NOMO-1 treated with dmso at 0.1 percent for 144 hours (cell line): Measurements from ENCODE around the gene MAPK12.

Experiments used
- DNase-seq: peaks from one replicate; lab custom pipeline; 2025; ENCODE audit not compliant: unreplicated experiment; lab: John Stamatoyannopoulos, UW

The MAPK12 gene

DNA sequence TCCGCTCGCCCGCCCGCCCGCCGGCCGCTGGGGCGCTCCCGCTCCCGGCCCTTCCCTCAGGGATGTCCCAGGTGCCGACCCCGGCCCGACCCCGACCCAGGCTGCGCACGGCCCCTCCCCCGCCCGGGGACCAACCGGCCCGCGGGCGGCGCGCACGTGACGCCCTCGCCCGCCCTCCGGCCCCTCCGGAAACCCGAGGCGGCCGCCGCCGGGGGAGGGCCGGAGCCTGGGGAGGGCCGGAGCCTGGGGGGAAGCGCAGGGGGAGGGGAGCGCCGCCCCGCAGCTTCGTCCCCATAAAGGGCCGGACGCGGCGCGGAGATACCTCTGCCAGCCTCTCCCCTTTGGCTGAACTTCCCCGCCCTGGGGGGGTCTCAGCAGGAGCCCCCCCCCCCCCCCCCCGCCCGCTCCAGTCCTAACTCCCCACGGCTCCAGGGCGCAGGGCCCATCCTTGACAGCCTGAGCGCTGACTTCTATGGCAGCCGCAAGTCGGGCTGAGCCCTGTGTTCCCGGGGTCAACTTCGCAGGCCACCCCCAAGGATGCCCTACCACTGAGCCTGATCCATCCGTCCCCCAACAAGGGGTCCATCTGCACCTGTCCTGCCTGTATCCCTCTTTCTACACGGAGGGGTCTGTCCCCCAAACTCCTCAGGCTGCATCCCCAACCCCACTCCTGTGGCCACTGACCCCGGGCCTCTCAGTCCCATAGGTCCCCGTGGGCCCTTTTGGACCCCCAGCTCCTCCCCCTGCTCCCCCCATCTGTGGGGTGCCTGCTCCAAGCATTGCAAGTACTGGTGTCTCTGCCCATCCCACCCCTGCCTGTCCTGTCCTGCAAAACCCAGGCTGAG, at the start of gene MAPK12:
Gene MAPK12 (minus strand): TSS at position 69 of the 845 bp plus-strand sequence. CDS start 174 bp downstream, outside the sequence.
- DNase-seq: no peak

DNA sequence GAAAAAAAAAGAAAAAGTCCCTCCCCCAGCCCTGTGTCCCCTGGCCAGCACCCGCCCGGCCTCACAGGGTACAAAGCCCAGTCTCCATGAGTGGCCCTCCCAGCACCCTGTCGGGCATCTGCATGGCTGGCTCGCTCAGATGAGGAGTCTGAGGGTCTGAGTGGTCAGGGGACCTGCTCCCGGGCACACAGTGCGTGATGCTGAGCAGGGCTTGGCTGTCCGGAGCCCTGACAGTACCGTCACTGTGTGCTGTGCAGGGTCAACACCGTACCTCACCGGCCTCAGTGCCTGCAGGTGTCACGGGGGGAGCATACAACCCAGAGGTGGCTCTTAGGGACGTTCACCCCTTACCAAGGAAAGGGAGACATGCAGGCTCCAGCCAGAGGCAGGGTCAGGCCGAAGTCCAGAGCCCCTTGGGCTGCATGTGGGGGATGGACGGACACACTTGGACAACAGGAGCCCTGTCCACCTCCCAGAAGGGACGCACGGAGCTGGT, 49.5 kb upstream of the MAPK12 start:
- no peak for DNase-seq

DNA sequence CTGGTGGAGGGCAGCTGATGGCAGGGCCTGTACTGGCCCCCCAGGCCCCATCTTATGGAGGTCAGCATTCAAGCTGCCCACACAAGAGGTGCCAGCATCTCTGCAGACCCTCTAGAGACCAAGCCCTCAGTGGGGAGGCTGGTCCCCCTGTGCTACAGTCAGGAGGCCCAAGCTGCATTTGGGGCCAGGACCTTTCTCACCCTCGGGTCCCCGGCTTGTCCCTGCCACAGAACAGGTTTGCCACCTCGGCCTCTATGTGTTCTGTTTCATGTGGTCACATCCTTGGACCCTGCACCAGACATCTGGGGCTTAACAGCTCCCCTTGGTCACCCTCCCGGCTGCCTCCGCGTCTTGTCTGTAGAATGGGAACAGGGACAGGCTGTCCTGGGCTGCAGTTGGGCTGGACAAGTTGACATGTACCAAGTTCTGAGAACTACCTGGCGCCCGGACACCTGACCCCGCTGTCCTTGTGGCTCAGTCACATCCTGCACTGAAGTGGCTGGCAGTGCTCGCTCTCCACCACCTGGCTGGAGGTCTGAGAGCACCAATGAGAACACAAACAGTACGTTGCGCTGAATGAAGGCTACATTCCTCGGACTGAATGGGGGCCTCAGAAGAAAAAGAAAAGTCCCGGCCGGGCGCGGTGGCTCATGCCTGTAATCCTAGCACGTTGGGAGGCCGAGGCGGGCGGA, 48.7 kb upstream of the MAPK12 start:
- no peak for DNase-seq

DNA sequence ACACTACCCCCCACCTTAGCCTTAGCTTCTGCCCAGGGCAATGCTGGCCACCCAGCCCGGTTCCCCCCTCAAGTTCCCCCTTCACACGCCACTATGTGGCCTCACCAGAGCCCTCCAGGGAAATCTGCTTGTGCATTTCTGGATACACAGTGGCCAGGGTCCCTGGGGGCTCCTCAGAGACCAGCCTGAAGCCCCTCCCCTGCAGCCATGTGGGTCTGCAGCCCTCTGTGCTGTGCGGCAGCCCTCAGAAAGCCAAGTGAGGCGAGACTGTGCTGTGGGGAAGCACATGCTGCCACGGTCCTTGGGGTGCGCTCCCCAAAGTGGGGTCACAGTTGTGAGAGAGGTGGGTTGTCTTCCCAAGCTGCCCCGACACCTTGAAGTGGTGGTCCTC, 48.1 kb upstream of the MAPK12 start:
- no peak for DNase-seq

DNA sequence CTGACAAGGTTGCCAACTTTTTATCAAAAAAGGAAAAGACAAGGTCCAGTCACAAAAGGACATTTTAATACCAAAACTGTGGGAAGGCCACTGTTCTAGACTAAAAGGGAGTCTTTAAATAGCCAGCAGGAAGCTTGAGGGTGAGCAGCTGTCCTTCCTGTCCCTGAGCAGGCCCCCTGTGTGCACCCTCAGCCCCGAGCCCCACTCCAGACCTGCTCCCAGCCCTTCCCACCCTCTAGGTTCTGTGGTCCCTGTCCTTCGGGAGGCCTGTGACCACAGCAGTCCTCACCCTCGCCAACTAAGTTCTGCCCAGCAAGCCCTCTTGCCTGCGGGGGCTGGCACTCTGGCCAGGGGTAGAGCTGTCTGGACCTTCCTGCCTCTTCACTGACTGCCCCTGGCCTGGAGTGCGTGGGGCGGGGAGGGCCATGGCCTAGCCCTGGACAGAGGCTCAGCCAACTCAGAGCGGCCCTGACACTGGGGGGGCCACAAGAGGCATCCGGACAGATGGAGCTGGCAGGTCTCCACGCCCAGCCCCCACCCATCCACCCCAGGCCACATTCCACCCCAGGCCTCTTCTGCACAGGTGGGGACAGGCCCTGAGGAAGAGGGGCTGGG, 47.6 kb upstream of the MAPK12 start:
- no peak for DNase-seq

DNA sequence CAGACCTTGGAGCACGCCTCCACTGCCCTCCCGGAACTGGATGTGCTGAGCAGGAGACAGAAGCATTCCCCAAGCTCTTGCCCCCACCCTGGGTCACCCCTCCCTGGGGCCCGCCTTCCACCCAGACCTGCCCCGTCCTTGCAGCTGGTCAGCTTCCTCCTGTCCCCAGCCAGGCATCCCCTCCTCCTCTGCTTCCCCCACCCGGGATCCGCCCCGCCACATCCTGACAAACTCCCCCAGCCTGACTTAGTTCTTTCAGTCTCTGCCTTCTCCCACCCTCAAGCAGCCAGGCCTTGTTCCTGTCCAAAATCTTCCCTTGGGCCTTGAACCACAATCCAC, 47.1 kb upstream of the MAPK12 start:
- DNase-seq: peak; percentile 59

DNA sequence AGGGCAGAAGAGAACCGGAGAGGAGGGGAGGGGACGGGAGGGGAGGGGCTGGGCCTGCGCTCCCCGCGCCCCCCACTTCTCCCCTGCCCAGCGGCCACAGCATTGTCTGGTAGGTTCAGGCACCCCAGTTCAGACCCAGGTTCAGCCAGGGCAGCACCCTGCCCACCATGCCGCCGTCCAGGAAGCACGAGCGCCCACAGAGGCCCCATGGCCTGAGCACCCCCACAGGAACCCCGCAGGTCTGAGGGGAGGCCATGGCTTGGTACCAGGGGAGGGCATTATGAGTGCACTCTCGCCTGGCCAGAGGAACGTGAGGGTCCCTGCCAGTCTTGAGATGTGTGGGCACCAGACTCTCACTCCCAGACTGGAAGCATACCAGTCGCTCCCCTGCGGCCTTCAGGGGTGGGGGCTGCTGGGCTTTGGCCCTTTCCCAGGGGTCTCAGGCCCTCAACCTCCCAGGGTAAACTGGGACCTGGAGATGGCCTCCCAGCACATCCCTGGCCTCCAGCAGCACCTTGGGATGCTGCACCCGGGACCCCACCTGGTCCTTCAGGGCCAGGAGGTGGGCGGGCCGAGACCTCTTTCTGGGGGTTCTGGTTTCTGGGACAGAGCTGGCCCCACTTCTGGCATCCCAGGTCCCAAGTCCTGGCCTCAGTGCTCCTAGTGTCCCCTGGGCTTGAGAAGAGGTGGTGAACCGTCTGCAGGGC, 46.6 kb upstream of the MAPK12 start:
- DNase-seq: no peak

DNA sequence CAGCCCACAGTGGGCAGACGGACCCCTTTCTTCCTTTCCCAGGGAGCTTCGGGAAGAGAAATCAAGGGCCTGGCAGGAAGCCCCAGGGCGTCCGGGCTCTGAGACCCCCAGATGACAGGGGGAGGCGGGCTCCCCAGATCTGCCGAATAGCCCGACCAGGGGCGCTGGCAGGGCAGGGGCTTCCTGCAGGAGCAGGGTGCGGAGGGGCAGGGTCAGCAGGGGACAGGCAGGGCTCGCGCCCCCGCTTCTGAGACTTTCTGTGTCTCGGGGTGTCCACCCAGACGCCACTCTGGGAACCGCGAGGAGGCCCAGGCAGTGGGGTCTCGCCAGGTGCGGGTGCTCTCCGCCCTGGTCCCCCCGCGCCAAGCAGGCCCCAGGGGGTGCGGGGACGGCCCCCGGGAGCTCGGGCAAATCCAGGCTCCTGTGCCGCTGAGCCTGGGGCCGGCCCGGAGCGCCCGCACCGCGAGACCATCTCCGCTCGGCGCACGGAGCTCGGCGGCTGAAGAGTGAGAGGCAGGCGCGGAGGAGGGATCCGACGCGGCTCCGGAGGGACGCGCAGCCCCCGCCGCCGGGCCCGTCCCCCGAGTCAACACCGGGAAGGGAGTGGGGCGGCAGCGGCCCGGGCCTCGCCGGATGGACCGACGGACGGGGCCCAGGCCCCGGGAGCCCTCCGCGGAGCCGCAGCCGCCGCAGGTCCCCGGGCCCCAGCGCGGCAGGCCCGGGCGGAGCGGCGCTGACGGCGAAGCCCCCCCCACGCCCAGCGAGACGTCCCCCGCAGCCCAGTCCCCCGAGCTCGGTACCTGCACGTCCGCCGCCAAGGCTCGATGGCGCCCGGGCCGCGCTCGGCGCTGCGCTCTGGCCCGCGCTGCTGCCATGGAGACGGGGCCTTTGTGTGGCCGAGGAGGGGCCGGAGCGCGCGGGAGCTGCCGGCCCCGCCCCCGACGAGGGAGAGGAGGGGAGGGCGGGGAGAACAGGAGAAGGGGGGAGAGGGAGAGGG, 45.6 kb upstream of the MAPK12 start, which contains the start of gene PLXNB2:
Gene PLXNB2 (minus strand): TSS at position 894 of the 997 bp plus-strand sequence. CDS start 17,062 bp downstream, outside the sequence.
- peak; percentile 76 for DNase-seq

DNA sequence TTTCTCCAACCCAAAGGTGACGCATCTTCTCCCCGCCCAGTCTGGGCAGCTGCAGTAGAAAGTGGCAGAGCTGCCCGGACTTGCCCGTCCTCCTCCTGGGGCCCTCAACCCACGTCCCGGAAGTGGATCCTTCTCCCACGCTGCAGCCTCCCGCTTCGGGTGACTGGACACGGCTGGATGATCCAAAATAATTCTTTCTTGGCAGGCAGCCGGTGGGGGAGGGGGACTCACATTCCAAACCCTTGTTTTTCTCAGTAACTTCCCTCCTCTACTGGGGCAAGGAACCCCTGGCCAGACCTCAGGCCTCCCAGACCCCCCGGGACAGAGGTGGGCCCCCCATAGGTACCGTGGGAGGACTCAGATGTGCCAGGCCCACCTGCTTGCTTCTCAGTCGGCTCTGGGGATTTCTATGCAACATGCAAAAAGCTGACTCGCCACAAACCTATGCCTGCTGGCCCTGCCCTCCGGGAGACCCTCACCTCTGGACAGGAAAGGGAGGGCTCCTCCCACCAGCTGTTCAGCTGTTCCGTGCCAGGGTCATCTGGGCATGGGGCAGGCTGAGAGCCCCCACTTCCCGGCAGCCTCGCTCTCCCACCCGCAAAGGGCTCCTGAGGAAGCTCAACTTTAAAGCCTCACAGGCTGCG, 44.6 kb upstream of the MAPK12 start:
- DNase-seq: peak; percentile 83

DNA sequence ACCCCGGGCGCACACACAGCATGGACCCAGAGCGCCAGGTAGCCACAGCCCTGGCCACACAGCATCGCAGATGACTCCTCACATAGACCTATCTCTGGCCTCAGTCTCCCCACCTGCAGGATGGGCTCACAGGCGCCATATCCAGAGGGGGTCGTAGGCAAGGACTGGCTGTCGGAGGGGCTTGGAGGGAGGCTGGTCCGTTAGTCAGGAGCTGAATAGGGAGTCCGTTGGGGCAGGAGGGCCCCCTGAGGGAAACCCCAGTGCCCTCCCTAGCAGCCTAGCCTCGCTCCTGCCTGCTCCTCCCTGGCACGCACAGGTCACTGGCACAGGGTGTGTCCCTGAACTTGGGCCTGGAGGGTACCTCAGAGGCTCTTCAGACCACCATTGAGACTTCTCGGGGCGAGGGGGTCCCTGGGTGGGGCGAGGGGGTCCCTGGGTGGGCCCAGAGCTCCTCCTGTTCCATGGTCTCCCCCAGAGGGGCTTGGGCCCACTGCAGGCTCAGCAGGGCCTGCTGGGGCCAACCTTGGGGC, 44.0 kb upstream of the MAPK12 start:
- no peak for DNase-seq

DNA sequence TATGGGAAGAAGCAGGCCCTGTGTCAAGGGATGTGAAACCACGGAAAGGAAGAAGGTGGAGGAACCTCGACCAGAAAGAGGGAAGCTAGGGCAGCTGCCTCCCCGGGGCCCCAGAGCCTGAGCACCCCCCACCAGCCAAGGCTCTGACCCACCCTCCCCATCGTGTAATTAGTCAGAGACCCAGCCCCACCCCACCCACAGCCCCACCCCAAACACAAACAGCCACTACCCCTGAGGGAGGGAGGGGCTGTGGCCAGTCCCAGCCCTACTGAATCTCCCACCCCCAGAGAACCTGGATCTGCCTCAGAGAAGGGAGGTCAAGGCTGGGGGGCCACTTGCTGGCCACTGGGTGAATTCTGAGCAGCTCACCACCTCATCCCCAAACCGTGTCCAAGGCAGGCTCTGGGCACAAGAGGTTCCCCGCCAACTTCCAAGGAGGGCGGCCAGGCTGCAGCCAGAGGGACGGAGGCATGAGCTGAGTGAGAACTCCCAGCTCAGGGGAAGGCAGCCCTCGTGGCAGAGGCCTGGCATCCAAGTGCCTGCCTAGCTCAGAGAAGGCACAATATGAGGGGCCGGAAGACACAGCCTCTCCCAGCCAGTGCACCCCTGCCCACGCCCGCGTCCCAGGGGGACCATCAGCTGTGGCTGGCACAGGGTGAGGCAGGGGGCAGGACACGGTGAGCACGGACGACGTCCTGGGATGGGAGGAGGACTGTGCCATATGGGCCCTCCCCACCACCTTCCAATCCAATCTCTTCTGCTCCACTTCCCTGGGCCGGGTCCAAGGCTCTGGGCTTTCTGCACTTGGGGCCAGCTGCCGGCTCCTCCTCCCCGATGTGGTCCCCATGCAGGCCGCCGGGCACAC, 43.3 kb upstream of the MAPK12 start:
- peak; percentile 83 for DNase-seq

DNA sequence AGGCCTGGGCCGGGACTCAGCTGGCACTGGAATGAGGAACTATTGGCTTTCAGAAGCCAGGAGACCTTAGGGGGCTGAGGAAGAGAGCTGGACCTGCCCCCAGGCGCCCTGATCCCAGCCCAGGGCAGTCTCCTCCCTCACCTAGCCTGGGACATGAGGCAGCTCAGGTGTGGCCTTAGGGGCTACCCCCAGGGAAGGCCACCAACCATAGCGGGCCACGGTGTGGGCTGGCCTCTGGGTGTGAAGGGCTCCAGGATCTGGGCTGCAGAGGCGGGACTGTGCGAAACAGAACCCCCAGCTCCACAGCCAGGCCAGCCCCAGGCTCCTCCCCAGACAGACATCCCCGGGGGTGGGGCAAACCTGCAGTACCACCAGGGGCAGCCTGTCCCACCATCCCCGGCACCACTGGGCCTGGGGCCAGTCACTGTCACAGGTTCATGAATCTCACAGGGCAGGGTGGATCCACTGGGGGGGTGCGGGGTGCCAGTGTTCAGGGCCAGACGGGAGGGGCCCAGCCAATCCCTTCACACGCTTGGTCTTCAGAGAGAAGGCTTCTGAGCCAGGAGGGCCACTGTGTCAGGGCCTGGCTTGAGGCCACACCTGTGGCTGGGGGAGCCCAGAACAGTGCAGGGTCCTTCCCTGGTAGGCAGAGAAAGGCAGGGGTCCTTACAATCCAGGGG, 42.5 kb upstream of the MAPK12 start:
- DNase-seq: peak; percentile 30

DNA sequence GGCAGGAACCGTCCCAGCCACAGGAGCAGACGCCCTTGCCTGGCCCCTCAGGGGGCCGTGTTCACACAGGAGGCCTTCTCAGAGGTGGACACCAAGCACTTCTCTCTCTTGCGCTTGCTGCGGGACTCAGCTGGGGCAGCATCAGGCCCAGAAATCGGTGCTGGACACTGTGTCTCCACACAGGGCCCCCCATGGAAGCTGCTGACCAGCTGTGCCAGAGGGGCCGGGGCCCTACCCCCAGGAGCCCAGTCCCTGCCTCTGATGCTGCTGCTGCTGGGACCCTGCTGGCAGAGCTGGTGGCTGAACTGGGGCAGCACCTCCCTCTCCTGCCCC, 42.0 kb upstream of the MAPK12 start:
- DNase-seq: no peak

DNA sequence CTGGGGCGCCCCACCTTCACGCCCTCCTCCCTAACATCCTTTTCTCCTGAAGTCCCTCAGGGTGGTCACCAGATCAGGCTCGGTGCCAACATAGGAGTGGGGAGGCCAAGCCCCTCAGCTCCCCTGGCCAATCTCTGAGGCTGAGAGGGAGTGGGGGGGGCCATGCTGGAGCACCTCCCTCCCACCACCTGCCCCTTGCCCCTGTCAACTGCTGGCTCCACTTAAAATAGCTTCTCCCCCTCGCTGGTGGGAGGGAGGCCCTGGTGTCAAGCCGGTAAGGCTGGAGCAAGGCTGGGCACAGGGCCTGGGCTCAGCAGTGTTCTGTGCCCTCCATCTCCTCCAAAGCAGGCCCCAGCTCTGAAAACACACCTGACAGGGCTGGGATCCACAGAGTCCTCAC, 41.1 kb upstream of the MAPK12 start:
- DNase-seq: no peak

DNA sequence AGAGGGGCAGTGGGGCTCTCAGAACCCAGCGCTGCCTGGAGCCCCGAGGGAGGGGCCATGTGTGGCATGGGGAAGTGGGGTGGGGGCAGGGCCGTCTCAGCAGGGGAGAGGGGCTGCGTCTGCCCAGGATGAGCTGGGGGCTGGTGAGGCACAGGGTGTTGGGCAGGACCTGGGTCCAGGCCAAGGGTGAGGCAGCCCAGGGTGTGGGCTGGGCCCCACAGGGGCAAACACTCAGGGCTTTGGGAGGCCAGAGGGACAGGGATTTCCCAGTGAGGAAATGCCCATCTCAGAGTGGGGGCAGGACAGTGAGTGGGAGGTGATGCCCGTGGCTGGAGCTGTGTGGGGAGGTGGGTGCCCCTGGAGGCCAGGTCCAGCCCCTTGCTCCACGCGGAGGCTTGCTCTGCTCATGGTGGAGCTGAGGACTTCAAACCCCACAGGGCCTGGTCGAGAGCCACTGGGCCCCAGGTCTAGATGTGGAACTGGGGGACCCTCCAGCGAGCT, 40.6 kb upstream of the MAPK12 start:
- no peak for DNase-seq

DNA sequence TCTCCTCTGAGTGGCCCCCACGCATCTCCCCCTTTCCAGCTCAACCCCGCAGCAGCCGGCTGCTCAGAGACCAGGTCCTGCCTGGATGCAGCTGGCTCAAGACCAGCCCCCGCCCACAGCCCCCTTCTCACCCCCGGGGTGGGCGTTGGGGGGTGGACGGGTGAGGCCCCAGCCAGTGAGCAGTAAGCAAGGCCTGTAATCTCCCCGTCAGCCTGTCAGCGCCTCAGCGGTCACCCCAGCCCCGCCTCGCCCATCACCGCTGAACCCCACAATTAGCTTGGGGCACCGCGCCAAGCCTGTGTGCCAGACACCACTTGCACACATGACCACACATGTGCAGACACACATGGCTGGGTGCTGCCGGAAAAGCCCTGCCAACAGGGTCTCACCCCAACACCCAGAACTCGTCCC, 40.1 kb upstream of the MAPK12 start:
- DNase-seq: no peak

DNA sequence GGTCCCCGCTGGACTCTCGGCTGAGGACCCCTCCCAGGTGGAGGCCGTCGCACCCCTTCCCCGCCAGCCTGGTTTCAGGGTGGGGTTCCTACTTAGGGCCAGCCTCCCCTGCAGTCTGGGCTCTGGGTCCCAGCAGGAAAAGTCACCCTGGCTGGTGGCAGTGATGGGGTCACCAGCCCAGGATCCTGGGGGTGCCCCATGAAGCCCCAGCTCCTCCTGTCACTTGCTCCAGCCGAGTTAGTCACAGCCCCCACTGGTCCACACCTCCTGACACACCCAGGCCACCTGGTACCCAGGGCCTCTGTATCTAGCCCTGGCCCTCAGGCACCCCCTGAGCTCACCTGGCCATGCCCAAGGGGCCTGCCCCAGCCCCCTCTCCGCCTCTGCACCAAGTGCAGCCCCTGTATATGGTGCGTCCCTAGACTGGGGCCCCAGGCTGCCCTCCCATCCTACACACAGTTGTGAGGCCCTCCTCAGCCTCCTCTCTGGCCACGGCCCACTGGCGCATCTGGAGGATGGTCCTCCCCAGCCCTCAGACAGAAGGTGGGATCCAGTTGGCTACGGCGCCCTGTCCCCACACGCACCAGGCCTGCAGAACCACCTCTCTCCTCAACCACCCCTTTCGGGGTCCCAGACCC, 39.3 kb upstream of the MAPK12 start:
- DNase-seq: no peak
